ENCODE measurements around the gene LRRC8E.
"Not testable (repeated sequence)": the region's sequence is repeated elsewhere in the genome, so short reads cannot be mapped to it uniquely, and the experiment has no call there.

LRRC8E gene

DNA sequence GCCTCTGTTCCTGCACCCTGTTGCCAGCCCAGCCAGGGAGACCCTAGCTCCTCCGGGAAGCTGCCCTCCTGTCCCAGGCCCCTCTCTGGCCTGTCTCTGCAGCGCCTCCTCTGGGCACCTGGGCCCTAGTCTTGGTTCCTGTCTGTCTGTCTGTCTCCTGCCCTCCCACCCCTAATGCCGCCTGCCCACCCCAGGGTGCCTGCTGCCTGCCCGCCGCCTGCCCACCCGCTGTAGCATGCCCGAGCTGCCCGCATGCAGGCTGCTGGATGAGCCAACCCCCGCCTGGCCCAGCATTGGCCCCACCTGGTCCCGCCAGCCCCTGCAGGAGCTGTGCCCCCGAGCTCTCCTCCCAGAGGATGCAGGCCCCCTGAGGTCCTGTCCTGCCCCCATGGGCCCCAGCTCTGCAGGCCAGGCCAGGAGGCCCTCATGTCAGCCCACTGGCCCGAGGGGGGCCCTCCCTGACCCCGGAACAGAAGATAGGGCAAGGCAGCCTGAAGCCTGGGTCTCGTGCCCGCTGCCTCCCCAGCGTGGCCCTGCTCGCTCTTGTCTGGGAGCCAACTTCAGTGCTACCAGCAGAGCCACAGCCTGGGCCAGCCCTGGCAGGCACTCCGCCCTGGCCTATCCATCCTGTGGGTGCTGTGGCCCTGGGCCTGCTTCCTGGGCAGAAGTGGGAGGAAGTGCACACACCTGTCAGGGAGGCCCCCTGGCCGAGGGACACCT is 20.6 kb downstream of the LRRC8E start:
- no peak for DNase-seq (ENCODE audit: low spot score)

DNA sequence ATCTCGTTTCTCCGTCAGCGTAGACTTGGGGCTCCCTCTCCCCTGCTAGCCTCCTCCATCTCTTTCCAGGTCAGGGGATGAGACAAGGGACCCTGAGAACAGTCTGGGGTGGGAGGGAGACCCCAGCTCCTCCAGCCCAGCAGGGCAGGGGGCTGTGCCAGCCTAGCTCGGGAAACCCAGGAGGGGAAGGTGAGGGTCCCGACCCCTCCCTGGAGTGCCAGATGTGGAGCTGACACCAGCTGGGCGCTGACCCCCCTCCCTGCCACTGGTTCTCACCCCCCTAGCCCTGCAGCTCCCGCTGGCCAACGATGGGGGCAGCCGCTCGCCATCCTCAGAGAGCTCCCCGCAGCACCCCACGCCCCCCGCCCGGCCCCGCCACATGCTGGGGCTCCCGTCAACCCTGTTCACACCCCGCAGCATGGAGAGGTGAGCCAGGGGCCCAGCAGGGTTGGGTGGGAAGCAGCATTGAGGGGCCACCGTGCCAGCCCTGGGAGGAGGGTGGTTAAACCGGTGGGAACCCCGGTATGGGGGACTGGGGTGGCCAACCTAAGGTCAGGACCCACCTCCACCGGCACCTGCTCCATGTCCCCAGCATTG is 21.3 kb downstream of the LRRC8E start:
- DNase-seq (ENCODE audit: low spot score), result no peak

DNA sequence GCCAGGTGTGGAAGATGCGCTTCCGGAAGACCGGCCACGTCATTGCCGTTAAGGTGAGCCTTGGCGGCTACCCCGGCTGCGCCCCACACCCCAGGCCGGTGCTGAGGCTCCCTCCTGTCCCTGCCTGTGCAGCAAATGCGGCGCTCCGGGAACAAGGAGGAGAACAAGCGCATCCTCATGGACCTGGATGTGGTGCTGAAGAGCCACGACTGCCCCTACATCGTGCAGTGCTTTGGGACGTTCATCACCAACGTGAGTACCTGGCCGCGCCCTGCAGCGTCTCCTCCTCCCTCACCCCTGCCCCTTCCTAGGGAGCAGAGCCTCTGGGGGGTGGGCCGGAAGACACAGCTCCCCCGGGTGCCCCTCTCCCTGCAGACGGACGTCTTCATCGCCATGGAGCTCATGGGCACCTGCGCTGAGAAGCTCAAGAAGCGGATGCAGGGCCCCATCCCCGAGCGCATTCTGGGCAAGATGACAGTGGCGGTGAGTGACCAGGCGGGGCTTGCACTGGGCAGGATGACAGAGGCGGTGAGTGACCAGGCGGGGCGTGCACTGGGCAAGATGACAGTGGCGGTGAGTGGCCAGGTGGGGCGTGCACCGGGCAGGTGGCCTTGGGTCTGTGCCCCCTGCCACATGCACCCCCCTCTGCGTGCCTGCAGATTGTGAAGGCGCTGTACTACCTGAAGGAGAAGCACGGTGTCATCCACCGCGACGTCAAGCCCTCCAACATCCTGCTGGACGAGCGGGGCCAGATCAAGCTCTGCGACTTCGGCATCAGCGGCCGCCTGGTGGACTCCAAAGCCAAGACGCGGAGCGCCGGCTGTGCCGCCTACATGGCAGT is 22.2 kb downstream of the LRRC8E start:
- DNase-seq (ENCODE audit: low spot score), result no peak

DNA sequence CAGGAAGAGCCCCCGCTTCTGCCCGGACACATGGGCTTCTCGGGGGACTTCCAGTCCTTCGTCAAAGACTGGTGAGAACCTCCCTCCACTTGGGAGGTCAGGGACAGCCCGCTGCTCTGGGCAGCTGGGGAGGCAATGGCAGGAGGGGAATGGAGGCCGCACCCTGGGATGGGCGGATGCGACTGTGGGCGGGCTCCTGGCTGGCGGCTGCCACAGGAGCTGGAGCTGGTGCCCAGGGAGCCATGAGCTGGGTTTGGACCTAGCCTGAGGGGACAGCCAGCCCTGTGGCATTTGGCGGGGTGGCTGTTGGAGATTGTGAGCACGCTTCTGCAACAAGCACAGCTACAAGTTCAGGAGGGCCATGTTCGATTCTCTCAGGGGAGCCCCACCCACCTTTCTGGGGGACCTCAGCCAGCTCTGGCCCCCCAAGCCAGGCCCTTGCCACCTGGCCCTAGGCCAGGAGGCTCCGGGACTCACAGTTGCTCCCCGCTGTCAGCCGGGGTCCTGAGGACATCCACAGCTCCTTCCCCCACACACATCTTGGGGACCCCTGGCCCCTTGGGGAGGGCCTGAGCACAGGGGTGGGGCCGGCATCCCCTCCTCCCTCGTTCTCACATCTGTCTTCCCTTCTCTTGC is 23.3 kb downstream of the LRRC8E start:
- DNase-seq (ENCODE audit: low spot score), result no peak

DNA sequence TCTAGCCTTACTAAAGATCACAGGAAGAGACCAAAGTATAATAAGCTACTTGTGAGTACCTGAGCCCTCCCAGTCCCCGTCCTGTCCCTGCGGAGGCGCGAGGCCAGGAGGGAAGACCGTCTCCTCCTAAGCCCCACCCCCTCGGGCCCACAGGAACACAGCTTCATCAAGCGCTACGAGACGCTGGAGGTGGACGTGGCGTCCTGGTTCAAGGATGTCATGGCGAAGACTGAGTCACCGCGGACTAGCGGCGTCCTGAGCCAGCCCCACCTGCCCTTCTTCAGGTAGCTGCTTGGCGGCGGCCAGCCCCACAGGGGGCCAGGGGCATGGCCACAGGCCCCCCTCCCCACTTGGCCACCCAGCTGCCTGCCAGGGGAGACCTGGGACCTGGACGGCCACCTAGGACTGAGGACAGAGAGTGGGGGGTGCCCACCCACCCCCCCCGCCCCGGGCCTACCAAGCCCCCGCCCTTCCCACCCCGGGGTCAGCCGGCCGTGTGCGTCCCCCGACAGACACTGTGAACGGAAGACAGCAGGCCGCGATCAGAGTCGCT is 23.9 kb downstream of the LRRC8E start:
- DNase-seq (ENCODE audit: low spot score), result no peak

DNA sequence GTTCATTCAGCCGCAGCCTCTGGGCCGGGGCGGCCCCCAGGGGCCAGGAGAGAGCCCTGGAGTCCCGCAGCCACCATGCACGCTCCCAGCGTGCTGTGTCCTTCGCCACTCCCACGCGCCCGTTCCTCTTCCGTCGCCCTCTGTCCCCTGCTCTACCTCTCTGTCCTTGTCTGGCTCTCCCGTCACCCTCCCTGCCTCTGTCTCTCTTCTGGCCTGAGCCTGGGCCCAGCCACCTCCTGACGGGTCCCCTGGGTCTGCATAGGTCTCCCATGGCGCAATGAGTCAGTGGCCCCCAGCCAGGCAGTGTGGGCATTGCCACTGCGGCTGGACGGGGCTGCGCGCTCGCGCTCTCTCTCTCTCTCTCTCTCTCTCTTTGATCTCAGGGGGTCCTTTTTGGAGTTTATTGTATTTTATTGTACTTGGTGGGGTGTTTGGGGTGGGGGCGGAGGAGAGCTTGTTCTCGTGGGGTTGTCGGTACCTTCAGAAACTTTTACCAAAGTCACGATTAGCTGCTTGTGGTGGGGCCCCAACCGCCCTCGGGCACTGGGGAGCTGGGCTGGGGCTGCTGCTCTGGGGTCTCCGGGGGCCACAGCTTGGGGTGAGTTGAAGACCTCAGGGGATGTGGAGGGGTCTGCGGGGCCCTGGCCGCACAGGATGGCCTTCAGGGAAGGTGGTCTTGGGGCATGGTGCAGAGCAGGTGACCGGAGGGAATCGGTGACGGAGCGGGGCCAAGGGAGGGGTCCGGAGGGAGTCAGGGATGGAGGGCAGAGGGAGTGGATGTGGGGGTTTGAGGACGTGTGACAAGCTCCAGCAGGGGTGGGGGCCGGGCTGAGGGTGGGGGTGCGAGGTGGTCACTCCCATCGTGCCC is 24.6 kb downstream of the LRRC8E start:
- DNase-seq (ENCODE audit: low spot score), result no peak

DNA sequence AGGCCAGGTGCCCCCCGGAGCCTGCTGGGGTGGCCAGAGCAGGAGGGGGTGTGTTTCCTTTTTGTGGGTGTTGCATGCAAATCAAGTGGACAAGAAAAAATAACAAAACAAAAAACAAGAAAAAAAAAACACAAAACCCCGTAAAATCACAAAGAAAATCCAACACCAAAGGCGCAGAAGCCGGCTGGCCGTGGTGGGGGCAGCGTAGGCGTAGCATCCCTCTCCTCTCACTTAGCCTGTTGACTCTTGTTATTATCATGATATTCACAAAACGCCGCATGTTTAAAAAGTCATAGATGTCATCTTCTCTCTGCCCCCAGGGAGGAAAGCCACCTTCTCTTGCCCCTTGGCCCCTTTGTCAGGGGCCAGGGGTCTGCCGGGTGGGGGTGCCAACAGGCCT is 25.3 kb downstream of the LRRC8E start:
- no peak for DNase-seq (ENCODE audit: low spot score)

DNA sequence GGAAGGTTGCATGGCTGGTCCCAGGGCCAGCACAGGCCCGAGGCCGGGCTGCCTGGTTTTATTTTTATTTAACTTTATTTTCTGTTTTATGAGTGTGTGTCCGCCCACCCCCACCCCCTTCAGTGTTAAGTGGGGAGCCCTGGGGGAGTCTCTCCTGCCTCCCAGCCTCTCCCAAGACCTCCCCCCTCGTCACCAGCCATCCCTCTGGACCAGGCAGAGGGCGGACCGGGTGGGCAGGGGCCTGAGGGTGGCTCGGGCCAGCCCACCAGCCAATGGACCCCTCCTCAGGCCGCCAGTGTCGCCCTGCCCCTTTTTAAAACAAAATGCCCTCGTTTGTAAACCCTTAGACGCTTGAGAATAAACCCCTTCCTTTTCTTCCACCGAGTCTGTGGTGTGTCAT is 25.8 kb downstream of the LRRC8E start:
- no peak for DNase-seq (ENCODE audit: low spot score)

DNA sequence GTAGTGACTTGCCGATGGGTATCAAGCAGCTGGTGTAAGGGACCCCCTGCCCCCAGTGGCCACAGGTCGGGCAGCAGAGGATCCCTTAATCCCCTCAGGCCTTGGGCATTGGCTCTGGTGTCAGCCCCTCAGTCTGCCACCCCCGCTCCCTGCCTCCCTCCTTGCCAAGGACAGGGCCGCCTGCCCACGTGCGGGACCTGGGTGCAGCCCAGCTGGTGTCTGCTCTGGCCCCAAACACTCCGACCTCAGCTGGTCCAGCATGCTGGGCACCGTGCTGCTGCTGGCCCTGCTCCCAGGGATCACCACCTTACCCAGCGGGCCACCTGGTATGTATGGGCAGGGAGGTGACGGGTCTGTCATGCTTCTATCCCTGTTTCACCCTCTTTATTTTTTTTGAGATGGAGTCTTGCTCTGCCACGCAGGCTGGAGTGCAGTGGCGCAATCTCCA is 26.3 kb downstream of the LRRC8E start, which contains the start of gene TGFBR3L:
TGFBR3L (plus strand) TSS at position 233 of the 448 bp plus-strand sequence.
- DNase-seq (ENCODE audit: low spot score), result no peak

DNA sequence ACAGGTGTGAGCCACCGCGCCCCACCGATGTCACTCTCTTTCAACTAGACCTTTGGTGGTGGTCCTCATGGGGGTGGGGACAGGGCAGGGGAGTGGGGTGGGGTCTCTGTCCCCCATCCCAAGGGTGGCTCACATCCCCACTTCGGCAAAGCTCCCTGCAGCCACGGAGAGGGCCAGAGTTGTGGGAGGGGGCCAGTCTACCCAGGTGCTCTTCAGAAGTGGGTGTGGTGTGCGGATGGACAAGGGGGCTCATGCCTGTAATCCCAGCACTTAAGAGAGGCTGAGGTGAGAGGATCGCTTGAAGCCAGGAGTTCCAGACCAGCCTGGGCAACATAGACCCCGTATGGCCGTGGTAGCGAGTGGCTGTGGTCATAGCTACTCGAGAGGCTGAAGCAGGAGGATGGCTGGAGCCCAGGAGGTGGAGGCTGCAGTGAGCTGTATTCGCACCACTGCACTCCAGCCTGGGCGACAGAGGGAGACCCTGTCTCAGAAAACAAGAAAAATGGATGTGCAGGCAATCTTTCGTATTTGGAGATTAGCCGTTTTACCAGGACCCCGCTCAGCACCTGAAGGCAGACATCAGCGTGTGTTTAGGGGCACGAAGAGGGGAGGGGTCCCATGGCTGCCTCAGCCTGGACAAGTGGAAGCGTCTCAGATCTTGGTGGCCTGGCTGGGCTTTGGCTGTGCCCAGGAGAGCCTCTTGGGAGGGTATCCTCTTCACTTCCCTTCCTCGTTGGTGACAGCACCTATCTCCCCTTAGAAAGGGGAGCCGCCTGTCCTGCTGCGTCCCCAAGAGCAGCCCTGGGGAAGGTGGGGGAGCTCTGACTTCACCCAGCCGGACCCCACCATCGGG is 27.2 kb downstream of the LRRC8E start:
- DNase-seq (ENCODE audit: low spot score), result no peak

DNA sequence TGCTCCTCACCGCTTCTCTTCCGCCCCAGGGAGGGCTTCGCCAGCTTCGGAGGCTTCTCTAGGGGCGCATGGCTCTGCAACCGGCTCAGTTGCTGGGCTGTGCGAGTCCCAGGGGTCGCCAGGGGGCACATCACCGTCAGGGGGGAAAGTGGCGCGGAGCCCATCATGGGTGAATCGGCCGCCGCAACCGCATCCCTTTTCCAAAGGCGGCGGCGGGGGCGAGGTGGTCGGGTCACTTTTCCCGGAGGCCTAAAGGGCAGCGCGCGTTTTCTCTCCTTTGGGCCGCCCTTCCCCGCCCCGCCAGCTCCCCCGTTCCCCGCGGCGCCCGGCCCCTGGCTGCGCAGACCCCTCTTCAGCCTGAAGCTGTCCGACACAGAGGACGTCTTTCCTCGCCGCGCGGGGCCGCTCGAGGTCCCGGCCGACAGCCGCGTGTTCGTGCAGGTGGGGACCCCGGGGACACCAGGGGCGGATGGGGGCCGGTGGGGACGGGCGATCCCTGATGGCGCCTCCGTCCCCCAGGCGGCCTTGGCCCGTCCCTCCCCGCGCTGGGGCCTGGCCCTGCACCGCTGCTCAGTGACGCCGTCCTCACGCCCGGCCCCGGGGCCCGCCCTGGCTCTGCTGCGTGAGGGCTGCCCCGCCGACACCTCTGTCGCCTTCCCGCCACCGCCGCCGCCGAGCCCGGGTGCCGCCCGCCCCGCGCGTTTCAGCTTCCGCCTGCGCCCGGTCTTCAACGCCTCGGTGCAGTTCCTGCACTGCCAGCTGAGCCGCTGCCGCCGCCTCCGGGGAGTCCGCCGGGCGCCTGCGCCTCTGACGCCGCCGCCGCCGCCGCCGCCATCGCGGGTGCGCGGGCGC is 28.0 kb downstream of the LRRC8E start:
- DNase-seq (ENCODE audit: low spot score), result no peak

DNA sequence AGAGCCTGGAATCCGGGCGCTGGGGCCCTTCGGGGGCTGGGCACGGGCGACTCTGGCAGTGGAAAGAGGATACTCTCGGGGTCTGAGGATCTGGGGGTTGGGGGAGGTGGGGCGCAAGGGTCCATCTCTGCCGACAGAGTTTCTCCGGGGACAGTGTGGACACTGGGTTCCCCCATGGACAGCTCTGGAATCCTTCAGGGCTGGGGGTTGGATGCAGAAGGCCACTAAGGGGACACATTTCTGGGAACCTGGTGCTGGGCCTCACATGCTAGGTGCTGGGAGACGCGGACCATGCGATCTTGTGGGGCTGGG is 28.6 kb downstream of the LRRC8E start:
- no peak for DNase-seq (ENCODE audit: low spot score)

DNA sequence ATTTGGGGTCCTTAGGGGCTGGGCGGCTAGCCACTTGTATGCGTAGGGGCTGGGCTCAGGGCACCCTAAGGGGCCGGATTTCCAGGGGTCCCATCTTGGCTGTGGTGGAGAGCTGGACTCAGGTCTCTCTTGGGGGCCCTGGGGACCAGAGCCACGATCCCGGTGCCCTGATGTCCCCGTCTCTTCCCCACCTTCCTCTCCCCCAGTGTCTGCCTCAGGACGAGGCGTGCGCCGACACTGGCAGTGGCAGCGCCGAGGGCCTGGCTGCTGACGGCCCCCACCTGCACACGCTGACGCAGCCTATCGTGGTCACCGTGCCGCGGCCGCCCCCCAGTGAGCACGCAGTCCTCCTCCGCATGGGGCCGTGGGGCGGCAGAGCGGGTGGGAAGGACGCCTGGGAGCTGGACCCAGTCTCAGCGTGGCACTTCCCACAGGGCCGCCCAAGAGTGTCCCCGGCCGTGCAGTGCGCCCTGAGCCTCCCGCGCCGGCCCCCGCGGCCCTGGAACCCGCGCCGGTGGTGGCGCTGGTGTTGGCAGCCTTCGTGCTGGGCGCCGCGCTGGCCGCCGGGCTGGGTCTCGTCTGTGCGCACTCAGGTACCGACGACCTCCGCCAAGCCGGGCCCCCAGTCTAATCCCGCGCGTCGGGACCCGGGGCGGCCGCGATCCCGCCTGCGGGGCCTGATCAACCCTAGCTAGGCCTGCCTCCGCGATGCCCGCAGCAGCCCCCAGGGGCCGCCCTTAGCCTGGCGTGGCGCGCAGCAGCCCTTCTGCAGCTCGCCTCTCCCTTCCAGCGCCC is 29.2 kb downstream of the LRRC8E start:
- DNase-seq (ENCODE audit: low spot score), result no peak

DNA sequence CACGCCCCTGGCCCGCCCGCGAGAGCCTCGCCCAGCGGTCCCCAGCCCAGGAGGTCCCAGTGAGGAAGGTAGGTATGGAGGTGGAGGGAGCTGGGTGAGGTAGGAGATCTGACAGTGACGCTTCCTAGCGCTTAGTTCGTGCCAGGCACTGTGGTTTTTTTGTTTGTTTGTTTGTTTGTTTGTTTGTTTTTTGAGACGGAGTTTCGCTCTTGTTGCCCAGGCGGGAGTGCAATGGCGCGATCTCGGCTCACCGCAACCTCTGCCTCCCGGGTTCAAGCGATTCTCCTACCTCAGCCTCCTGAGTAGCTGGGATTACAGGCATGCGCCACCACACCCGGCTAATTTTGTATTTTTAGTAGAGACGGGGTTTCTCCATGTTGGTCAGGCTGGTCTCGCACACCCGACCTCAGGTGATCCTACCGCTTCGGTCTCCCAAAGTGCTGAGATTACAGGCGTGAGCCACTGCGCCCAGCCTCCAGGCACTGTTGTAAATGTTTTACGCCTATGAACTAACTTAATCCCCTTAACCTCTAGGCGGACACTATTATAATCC is 29.8 kb downstream of the LRRC8E start:
- DNase-seq (ENCODE audit: low spot score), result not testable (repeated sequence)

DNA sequence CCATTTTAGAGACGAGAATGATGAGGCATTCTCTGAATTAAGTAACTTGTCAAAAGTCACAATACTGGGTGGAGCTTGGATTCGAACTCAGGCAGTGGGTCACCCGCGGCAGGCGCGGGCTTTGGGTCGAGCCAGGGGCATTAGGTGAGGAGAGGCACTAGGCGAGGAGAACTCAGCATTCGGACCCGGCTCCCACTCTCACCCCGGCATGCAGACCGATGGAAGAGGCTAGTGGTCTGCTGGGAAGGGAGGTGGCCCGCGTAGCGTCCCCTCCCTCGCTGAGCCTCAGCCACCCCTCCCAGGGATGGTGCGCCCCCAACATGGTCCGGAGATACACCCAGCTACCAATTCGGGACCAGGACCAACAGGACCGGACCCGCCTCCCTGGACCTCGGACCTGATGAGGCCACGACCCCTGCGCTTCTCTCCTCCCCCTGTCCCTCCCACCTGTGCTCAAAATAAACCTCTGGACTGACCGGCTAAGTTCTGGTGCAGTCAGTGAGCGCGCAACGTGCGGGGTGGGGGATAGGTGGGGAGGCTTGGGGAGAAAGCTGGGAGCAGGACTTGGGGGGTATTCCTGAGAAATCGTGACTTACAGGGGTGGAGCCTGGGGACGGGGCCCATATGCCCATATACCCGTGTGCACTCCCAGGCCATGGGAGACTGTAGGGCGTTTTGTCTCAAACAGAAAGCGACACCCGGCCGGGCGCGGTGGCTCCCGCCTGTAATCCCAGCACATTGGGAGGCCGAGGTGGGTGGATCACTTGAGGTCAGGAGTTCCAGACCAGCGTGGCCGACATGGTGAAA is 30.5 kb downstream of the LRRC8E start:
- no peak for DNase-seq (ENCODE audit: low spot score)

DNA sequence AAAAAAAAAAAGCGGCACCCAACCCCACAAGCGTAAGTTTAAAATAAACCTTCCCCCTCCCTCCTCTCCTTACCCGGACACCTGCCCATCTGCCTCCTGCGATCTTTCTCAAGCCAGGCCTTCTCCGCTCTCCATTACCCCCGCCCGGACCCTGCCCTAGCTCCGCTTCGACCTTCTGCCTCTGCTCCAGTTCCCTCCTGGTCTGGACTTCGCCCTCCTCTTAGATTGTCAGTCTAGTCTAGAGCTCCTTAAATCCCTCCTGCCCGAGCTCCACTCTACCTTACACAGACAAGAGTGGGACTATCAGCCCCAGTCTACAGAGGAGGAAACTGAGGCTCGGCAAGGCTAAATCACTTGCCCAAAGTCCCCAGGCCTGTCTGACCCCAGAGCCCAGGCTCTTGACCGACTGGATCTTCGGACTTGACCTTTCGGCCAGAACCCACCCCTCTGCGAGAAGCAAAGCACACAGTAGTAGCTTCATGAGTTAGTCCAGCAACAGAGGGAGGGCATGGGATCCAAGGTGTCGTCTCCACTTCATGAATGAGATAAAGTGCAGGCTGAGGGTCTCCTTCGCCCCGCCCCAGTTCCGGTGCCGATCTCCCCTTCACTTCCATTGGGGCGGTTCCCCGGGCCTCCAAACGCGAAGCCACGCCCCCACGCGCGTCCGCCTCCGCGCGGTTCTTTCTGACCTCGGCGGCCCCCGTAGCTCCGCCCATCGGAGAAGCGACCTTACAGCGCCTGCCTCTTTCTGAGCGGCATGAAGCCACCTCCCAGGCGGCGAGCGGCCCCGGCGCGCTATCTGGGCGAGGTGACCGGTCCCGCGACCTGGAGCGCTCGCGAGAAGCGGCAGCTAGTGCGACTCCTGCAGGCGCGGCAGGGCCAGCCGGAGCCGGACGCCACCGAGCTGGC is 31.6 kb downstream of the LRRC8E start, which contains the start of gene SNAPC2:
SNAPC2 (plus strand) TSS at position 729 of the 909 bp plus-strand sequence; CDS start at position 758, 29 bp downstream.
- DNase-seq (ENCODE audit: low spot score), result peak; percentile 98

Data from left forelimb (tissue), 1 donor.